Measurements from ENCODE around the gene UNC5C.

The UNC5C gene

DNA sequence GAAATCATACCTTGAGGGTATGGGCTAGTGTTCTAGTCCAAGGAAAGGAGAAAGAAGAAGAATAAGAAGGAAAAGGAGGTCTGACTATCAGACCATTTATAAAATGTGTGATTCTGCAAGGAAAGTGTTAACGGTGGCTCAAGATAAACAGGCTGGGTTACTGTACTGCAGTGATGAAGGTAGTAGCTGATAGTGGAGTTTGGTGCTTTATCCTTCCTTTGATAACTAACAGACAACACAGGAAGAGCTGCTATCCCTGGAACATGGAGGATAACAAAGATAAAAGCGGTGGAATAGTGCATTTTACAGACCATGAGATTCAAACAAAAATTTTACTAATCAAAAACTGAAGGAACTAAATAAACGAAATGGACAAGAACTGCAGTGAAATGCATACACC lies 2.6 kb downstream of the UNC5C start:
- no peak for DNase-seq

DNA sequence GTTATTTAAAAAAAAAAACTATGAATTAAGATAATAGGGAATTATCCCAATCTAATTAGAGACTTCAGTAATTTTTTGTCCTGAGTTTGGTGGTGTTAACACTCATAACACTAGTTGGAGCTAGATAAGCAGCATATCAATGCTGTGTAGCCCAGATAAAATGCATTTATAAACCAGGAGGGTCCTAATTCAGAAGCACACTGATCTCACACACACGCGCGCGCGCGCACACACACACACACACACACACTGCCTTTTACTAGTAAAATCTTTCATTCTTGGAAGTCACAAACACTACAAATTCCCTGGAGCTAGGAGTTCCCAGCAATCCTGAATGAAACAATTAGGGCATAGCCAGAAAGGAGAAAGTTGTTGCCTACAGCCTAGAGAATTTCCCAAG lies 3.2 kb downstream of the UNC5C start:
- no peak for DNase-seq

DNA sequence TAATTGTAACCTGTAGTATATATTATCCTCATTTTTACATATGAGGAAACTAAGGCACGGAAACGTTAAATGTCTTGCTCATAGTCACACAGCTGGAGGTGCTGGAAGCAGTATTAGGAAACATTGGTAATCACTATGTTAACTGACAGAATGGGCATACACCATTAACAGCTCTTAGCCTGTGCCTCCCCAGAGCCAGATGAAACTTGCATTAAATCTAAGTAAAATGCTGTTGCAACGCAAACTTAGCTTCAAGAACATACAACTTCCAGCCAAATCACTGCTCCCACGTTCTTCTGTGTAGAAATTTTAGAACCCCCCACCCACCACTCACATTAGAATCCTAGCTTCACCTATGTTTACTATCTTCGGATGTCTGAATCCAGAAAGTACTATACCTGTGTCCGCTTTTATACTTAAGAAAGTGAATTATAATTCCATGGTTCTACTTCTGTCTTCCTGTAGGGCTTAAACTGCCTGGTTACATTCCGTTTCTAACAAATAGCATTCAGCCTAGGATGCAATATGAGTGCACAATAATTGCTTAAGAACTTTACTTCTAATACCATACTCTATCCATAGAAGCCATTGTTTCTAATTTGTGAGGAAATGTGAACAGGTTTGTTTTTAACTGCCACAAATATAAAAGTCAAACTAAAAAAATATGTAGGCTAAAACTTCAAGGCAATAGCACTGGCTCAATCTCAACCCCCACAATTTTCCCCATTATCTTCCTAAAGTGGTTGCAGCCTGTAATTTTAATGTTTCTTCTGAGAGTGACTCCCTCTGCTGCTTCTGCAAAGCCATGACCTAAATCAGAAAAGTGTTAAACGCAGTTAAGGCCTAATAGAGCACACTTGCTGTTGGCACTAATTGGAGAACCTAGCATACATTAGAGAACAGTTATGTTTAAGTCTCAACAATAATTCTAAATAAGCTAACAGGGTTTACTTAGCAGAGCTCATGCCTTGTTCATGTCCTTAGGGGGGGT lies 4.4 kb downstream of the UNC5C start:
- no peak for DNase-seq

DNA sequence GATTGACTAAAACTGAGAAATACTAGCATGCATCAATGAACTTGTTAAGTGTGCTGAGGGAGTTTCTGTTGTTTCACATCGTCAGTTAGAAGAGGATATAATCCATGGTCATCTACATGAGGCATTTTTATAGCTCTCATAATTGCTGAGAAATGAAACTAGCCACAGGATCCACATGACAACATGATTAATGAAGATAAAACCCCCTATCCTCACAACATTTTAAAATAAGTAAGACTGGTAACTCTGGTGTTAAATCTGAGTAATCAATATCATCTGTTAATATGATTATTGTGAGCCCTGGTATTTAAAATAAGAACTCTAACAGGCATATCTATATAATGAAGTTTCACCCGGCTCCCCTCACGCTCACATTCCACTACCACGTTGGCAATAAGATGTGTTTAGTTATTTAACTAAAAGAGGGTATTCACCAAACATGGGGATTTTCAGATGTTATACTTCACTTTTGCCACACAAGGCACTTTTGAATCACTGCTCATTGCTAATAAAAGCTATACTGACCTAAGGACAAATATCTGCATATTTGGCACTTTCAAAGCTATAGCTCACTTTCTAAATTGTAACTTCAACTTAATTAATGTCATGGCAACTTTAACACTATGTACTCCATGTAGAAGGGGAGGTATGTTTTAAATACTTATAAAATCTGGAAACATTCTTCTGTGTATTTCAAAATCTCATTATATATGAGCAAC lies 6.7 kb downstream of the UNC5C start:
- no peak for DNase-seq

DNA sequence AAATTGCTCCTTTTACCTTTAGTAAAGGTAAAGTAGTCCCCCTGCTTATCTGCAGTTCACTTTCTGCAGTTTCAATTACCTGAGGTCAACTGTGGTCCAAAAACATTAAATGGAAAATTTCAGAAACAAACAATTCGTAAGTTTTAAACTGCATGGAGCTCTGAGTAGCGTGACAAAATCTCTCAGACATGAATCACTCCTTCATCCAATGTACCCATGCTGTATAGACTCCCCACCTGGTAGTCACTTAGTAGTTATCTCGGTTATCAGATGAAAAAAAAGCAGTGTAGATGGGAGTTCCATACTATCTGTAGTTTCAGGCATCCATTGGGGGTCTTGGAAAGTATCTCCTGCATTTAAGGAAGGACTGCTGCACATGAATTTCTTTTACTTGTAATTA lies 7.7 kb downstream of the UNC5C start:
- DNase-seq, result no peak

- no peak for DNase-seq
Measured at GRCh38 chr4:95540227-95540626, 8.5 kb downstream of the UNC5C start.

GRCh38 chr4:95539106-95539505 lies 9.7 kb downstream of the UNC5C start:
- DNase-seq, result no peak

DNA sequence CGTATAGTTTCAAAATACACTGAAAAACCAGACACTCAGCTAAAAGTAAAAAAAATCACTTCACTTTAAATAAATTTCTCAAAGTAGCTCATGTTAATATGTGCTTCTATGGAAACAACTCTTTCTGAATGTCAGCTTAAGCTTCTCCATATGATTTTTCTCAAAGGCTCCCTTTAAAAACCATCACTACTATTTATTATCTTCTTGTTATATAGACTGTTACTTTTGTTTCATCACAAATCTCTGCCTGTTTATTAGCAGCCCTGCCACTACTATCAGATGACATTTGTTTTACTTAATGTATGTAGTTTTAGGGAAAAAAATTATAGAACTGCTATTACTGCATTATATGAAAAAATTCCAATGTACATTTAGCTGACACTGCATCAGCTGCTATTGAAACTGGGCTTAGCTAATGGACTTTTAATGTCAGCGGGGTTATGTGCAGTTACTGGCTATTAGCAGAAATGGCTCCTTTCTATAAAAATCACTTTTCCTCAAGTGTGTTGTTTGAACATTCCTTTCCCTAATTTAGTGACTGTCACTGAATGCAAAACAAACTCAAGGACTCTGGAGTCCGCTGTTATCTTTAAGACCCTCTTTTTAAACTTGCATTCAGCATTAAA lies 10.8 kb downstream of the UNC5C start:
- DNase-seq, result no peak

DNA sequence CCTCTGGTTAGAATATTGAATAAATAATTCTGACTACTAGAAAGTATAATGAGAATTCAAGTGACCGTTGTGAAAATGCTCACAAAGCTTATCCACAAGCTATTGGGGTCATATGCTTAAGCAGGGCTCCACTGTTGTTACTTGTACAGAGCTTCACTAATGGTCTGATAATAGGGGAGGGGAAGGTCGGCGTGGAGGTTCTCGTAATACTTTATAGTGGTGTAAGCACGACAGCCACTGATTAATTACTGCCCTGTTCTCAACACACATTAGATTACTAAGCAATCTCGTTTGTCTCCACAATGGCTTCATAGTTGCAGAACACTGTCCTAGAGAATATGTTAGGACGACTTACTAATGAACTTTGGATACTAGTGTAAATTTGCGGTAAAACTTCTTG lies 11.6 kb downstream of the UNC5C start:
- DNase-seq, result no peak

GRCh38 chr4:95536650-95537049 lies 12.1 kb downstream of the UNC5C start:
- no peak for DNase-seq

- no peak for DNase-seq
Measured at GRCh38 chr4:95535180-95535579, 13.6 kb downstream of the UNC5C start.

- no peak for DNase-seq
Measured at GRCh38 chr4:95534032-95534431, 14.7 kb downstream of the UNC5C start.

DNA sequence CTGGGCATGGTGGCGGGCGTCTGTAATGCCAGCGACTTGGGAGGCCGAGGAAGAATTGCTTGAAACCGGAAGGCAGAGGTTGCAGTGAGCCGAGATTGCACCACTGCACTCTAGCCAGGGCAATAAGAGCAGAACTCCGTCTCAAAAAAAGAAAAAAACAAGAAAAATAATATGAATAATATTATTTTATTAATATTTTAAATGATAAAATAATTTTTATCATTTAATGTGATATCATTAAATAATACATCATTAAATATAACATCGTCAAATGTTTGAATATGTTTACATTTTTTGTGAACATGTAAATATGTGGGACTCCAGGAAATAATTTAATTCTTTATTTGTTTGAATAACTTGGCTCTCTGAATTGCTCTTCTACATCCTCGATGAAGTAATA lies 15.5 kb downstream of the UNC5C start:
- no peak for DNase-seq

GRCh38 chr4:95532305-95532704 lies 16.5 kb downstream of the UNC5C start:
- DNase-seq, result no peak

DNA sequence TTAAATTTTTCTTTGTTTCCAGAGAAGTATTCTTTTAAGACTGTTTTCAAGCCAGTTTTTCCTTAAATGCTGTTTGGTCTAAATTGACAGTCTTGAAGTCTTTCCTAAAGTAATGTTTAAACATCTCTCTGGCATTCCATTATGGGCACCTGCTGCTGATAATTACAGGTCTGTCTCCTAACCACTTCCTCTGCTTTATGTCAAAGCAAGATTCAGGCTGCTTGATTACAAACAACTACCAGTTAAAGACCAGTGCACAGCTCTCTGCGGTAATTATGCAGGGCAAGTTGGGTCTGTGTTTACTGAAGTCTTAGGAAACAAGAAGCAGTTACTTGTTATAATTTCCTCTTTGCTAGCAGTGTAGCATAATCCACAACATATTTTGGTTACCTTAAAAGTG lies 17.6 kb downstream of the UNC5C start:
- no peak for DNase-seq

DNA sequence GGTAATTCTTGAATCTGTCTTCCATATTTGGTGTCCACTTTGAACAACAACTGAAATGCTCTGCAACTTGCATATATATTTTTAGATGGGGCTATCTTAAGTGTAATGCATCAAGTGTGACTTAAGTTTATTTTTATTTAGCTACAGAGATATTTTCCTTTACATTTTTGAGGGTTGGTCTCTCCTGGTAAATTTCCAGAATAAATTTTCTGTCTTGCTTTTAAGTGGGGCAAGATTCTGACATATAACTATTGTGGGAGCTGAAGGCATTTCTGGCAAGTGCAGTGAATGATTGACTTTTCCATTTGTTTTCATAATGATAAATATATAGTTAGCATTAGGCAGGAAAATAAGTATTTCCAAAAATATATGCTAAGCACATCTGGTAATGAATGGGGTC lies 18.8 kb downstream of the UNC5C start:
- DNase-seq, result no peak

GRCh38 chr4:95528388-95528948 lies 20.3 kb downstream of the UNC5C start:
- no peak for DNase-seq

DNA sequence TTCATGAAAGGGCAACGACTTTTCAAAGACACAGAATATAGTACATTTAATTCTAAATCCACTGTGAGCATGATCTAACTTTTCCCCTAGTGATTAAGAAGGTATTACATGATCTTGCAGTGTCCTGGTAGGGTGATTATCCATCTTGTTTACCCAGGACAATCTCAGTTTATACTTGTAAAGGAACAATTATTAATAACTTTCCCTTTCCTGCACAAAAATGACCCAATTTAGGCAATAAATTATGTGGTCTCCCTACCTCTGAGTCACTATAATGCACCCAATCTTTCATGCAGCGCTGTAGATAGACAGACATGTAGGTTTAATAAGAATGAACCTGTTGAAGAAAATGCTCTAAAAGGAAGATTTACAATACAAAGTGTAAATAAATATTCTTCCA lies 22.7 kb downstream of the UNC5C start:
- no peak for DNase-seq

- no peak for DNase-seq
Measured at GRCh38 chr4:95524729-95525128, 24.0 kb downstream of the UNC5C start.

DNA sequence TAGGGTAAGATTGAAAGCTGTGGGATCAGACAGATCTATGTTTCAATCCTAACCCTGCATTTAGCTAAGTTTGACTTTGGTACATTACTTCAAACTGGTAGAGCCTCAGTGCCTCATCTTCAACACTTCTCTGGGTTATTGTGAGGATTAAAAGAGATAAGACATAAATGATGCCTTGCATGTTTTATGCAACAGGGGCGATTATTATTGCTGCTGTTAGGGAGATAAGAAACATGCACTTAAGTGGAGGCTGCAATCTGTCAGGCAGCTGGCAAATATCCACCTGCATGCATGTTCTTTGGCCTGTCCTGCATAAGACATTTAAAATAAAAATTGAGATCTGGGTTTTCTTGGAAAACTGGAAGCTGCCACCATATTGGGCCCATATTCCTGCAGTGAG lies 24.6 kb downstream of the UNC5C start:
- no peak for DNase-seq

DNA sequence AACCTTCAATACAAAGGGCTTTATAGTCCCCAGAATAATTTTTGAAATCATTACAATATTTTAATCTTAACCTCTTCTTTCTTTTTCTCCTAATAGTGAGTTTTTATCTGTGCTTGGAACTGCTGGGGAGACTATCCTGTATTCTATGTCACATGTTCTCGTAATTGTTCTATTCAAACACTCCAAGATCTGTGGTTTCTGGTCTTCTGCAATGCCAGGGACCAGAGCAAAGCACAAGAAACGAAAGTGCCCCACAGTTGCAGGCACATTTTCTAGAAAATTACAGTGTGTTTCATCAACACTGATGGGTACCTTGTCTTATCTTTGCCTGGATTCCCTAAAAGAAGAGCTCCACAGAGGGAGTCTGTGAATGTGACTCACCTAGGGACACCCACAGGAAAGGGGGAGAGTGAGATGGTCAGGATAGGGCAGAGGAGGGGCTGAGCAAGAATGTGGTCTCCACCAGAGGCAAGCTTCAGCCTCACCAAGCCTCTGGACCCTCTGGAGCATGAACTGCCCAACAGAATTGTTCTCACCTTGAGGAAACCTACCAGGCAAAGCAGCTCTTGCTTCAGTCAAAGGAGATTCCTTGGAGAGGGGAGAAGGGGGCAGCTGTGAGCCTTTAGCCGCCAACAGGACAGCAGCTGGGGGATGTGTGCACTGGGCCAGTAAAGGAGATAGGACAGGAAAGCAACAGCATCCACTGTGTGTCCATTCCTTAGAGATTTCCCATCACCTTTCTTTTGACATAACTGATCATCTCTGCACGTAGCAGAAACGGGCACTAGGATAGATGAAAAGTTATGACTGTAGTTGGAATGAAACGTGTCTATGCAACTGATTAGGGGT lies 25.9 kb downstream of the UNC5C start:
- DNase-seq, result no peak

DNA sequence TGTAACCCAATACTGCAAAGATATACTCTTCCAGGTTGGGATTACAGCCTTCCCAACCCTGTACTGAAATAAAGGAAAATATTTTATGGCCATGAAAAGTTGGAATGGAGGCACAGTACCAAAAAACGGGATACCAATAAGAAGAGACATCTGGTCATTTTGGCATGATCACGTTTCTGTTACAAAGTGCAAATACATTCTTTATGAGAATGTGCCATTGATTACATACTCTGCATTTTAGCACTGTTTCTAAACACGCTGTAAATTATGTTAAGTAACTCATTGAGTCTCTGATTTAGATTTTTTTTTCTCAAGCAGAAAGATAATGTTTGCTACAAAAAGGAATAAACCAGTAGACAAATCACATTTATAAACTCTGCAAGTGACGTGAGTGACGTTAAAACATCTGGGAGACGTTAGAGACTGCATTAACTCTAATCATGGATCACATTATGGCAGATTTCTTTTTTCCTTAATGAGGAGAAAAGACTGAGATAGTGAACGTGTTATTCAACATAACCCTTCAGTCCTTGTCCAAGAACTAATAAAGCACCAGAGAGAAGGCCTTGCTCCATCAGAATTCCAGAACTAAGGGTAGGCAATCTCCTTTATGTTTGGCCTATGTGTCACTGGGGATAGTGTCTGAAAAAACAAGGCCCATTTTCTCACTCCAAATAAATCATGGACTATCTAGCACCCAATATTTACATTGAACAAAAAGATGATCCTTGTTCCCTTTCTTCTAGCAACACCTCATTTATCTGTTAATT lies 31.0 kb downstream of the UNC5C start:
- DNase-seq, result no peak
